SK-N-SH treated with all-trans-retinoic acid at 6 μM for 48 hours (cell line): ENCODE data around the gene ARF3.

Source experiments
- ATAC-seq: fragments of 200-7000 bp; cut with Tn5 transposase; 3 replicates; pipeline ENCODE4 v1.9.1; 2020; ENCODE audit warnings: mild to moderate bottlenecking, moderate library complexity
- ARNTL ChIP-seq: fragments of 450-650 bp; formaldehyde crosslinking; IDR thresholded peaks from 2 replicates; pipeline ENCODE4 v1.5.0; 2020; ENCODE audit warnings: low read depth, mild to moderate bottlenecking, moderate library complexity, borderline replicate concordance
- CREB5 ChIP-seq: fragments of 250-450 bp; sonication (Bioruptor Pico); IDR thresholded peaks from 2 replicates; pipeline ENCODE4 v1.5.1; 2020; ENCODE audit warnings: low read depth, mild to moderate bottlenecking, moderate library complexity
- CSDC2 ChIP-seq: fragments of 250-450 bp; sonication (Bioruptor Pico); IDR thresholded peaks from 2 replicates; pipeline ENCODE4 v1.5.0; 2020; ENCODE audit warnings: mild to moderate bottlenecking, moderate library complexity
- CSRNP3 ChIP-seq: fragments of 250-450 bp; sonication (Bioruptor Pico); IDR thresholded peaks from 2 replicates; pipeline ENCODE4 v1.5.1; 2021; ENCODE audit warnings: mild to moderate bottlenecking, moderate library complexity
- ESRRG ChIP-seq: fragments of 250-450 bp; sonication (Bioruptor Pico); IDR thresholded peaks from 2 replicates; pipeline ENCODE4 v1.6.1; 2021; ENCODE audit warnings: mild to moderate bottlenecking
- GLIS3 ChIP-seq: fragments of 250-450 bp; sonication (Bioruptor Pico); IDR thresholded peaks from 2 replicates; pipeline ENCODE4 v1.5.0; 2020; ENCODE audit warnings: mild to moderate bottlenecking, moderate library complexity
- ISL1 ChIP-seq: fragments of 250-450 bp; sonication (Bioruptor Pico); IDR thresholded peaks from 2 replicates; pipeline ENCODE4 v2.1.2; 2022; ENCODE audit warnings: mild to moderate bottlenecking, moderate library complexity
- OSR1 ChIP-seq: fragments of 250-450 bp; sonication (Bioruptor Pico); IDR thresholded peaks from 2 replicates; pipeline ENCODE4 v1.8.0; 2022; ENCODE audit warnings: moderate library complexity, mild to moderate bottlenecking, inconsistent platforms
- PPARA ChIP-seq: fragments of 250-450 bp; sonication (Bioruptor Pico); IDR thresholded peaks from 2 replicates; pipeline ENCODE4 v1.5.0; 2020; ENCODE audit warnings: mild to moderate bottlenecking, borderline replicate concordance
- RARB ChIP-seq: fragments of 250-450 bp; sonication (Bioruptor Pico); IDR thresholded peaks from 2 replicates; pipeline ENCODE4 v1.8.0; 2021; ENCODE audit warnings: mild to moderate bottlenecking, moderate library complexity
- TCF4 ChIP-seq: fragments of 250-450 bp; sonication (Bioruptor Pico); IDR thresholded peaks from 2 replicates; pipeline ENCODE4 v1.8.0; 2021; ENCODE audit warnings: mild to moderate bottlenecking, moderate library complexity, borderline replicate concordance
- ZC3H10 ChIP-seq: fragments of 250-450 bp; sonication (Bioruptor Pico); IDR thresholded peaks from 2 replicates; pipeline ENCODE4 v1.5.1; 2021; ENCODE audit warnings: mild to moderate bottlenecking, moderate library complexity
- ZFP3 ChIP-seq: fragments of 250-450 bp; sonication (Bioruptor Pico); IDR thresholded peaks from 2 replicates; pipeline ENCODE4 v1.5.0; 2020; ENCODE audit warnings: mild to moderate bottlenecking, moderate library complexity
- ZFP30 ChIP-seq: fragments of 450-650 bp; formaldehyde crosslinking; IDR thresholded peaks from 2 replicates; pipeline ENCODE4 v1.5.0; 2022; ENCODE audit warnings: mild to moderate bottlenecking, moderate library complexity
- ZNF565 ChIP-seq: fragments of 450-650 bp; formaldehyde crosslinking; conservative IDR thresholded peaks from 2 replicates; pipeline ENCODE4 v1.5.0; 2020; ENCODE audit warnings: low read depth, mild to moderate bottlenecking, moderate library complexity
- ZNF70 ChIP-seq: fragments of 450-650 bp; formaldehyde crosslinking; IDR thresholded peaks from 2 replicates; pipeline ENCODE4 v1.5.0; 2020; ENCODE audit warnings: mild to moderate bottlenecking, moderate library complexity
- ZNF8 ChIP-seq: fragments of 450-650 bp; formaldehyde crosslinking; IDR thresholded peaks from 2 replicates; pipeline ENCODE4 v1.5.0; 2020; ENCODE audit warnings: mild to moderate bottlenecking, moderate library complexity
- TF ChIP-seq, protein P1 (sequence below): fragments of 250-450 bp; sonication (Bioruptor Pico); IDR thresholded peaks from 2 replicates; pipeline ENCODE4 v1.5.0; 2020; ENCODE audit warnings: mild to moderate bottlenecking, moderate library complexity
- TF ChIP-seq, protein P2 (sequence below): fragments of 250-450 bp; sonication (Bioruptor Pico); IDR thresholded peaks from 2 replicates; pipeline ENCODE4 v1.8.0; 2021; ENCODE audit warnings: low read depth, mild to moderate bottlenecking, moderate library complexity, borderline replicate concordance
- TF ChIP-seq, protein P3 (sequence below): fragments of 250-450 bp; sonication (Bioruptor Pico); IDR thresholded peaks from 2 replicates; pipeline ENCODE4 v1.8.0; 2020; ENCODE audit warnings: mild to moderate bottlenecking, moderate library complexity, borderline replicate concordance

The ARF3 gene

GRCh38 chr12:48997719-48998496 lies 40.6 kb upstream of the ARF3 start (continued):
- TF ChIP-seq, protein P1, sequence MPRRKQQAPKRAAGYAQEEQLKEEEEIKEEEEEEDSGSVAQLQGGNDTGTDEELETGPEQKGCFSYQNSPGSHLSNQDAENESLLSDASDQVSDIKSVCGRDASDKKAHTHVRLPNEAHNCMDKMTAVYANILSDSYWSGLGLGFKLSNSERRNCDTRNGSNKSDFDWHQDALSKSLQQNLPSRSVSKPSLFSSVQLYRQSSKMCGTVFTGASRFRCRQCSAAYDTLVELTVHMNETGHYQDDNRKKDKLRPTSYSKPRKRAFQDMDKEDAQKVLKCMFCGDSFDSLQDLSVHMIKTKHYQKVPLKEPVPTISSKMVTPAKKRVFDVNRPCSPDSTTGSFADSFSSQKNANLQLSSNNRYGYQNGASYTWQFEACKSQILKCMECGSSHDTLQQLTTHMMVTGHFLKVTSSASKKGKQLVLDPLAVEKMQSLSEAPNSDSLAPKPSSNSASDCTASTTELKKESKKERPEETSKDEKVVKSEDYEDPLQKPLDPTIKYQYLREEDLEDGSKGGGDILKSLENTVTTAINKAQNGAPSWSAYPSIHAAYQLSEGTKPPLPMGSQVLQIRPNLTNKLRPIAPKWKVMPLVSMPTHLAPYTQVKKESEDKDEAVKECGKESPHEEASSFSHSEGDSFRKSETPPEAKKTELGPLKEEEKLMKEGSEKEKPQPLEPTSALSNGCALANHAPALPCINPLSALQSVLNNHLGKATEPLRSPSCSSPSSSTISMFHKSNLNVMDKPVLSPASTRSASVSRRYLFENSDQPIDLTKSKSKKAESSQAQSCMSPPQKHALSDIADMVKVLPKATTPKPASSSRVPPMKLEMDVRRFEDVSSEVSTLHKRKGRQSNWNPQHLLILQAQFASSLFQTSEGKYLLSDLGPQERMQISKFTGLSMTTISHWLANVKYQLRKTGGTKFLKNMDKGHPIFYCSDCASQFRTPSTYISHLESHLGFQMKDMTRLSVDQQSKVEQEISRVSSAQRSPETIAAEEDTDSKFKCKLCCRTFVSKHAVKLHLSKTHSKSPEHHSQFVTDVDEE (CRISPR knock-in tag), result no peak
- TF ChIP-seq RARB (CRISPR knock-in tag) (no peak), ESRRG (CRISPR knock-in tag) (no peak), ZC3H10 (CRISPR knock-in tag) (no peak)

DNA sequence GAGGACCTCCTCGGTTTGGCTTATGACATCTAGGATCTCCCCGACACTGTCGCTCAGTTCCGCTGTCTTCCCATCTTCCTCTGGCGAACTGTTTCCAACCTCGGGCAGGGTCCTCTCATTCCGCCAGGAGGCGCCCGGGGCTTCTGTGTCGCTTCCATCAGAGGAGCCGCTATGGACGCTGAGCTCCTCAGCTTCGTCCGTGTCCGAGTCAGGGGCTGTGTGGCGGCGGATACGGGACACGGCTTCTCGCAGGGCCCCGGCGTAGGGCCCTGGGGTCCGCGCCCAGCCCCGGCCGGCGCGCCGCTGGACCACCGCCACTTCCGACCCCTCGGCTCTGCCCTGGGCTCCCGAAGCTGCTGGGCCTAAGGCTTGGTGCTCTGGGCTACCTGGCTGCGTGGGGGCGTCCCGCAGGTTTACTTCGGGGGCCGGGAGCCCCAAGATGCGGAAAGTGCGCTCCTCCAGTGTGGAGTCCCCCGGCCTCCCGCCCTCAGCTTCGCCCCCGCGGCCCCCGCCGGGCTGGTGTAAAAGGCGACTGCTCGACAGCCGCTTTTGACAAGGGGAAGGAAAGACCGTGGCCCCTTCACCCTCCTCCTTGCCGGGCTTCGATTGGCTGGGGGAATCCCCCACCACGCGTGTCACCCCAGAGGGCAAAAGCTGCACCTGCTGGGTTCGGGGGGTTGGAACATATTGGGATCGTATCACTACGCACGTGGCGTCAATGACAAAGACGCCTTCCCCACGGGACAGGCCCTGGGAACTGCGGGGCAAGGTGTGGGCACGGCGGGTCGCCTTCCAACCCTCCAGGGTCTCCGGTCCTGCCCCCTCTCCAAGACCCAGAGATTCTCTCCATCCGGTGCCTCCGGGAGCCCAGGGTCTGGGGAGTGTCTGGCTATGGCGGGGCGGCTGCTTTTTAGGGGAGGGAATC lies 39.8 kb upstream of the ARF3 start:
- TF ChIP-seq CSRNP3 (CRISPR knock-in tag) (no peak), TCF4 (CRISPR knock-in tag) (no peak), CREB5 (CRISPR knock-in tag) (no peak), ESRRG (CRISPR knock-in tag) (no peak), ZFP3 (CRISPR knock-in tag) (no peak), ZNF8 (CRISPR knock-in tag) (no peak), PPARA (CRISPR knock-in tag) (no peak), RARB (CRISPR knock-in tag) (no peak), ZC3H10 (CRISPR knock-in tag) (no peak), ZFP30 (no peak), ZNF70 (no peak), ARNTL (CRISPR knock-in tag) (no peak), GLIS3 (no peak), OSR1 (no peak), ISL1 (CRISPR knock-in tag) (no peak), CSDC2 (no peak), ZNF565 (no peak)
- TF ChIP-seq, protein P2, sequence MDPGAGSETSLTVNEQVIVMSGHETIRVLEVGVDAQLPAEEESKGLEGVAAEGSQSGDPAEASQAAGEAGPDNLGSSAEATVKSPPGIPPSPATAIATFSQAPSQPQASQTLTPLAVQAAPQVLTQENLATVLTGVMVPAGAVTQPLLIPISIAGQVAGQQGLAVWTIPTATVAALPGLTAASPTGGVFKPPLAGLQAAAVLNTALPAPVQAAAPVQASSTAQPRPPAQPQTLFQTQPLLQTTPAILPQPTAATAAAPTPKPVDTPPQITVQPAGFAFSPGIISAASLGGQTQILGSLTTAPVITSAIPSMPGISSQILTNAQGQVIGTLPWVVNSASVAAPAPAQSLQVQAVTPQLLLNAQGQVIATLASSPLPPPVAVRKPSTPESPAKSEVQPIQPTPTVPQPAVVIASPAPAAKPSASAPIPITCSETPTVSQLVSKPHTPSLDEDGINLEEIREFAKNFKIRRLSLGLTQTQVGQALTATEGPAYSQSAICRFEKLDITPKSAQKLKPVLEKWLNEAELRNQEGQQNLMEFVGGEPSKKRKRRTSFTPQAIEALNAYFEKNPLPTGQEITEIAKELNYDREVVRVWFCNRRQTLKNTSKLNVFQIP (CRISPR knock-in tag), result no peak
- TF ChIP-seq, protein P1 (CRISPR knock-in tag), result no peak
- TF ChIP-seq, protein P3, sequence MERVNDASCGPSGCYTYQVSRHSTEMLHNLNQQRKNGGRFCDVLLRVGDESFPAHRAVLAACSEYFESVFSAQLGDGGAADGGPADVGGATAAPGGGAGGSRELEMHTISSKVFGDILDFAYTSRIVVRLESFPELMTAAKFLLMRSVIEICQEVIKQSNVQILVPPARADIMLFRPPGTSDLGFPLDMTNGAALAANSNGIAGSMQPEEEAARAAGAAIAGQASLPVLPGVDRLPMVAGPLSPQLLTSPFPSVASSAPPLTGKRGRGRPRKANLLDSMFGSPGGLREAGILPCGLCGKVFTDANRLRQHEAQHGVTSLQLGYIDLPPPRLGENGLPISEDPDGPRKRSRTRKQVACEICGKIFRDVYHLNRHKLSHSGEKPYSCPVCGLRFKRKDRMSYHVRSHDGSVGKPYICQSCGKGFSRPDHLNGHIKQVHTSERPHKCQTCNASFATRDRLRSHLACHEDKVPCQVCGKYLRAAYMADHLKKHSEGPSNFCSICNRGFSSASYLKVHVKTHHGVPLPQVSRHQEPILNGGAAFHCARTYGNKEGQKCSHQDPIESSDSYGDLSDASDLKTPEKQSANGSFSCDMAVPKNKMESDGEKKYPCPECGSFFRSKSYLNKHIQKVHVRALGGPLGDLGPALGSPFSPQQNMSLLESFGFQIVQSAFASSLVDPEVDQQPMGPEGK, result no peak
- peak; percentile 59 for ATAC-seq
